Endothelial cell of umbilical vein (primary cell): ENCODE data around the gene ITPR1. TPM values are rescaled to one million over a fixed set of nuclear protein-coding genes. Genes with fewer than 3 reads are reported as not detected.

Experiments used
- BruUV-seq: library from RNA; stranded (reverse); fragments of 400-500 nt; replicated peaks from 2 replicates; lab custom pipeline; 2021; lab: Mats Ljungman, UMichigan
- CTCF ChIA-PET: fragments of 300-600, 350-600 bp; sonication (Branson Sonifier 250); formaldehyde crosslinking; loops from one replicate; lab custom pipeline; 2021; ENCODE audit warnings: antibody characterized with exemption, inconsistent platforms; lab: Charles Lee
- POLR2A ChIA-PET: fragments of 300-600, 350-600 bp; sonication (Branson Sonifier 250); formaldehyde crosslinking; loops from one replicate; lab custom pipeline; 2021; ENCODE audit warnings: antibody characterized with exemption, inconsistent platforms; lab: Charles Lee
- DNase-seq: peaks from one replicate; pipeline ENCODE4 v3.0.0-alpha.2; 2011; ENCODE audit warnings: low read depth, low spot score
- FAIRE-seq: peaks from 2 replicates; lab custom pipeline; 2011; peaks lifted over from hg19 to GRCh38; lab: Jason Lieb, UNC
- H2AFZ ChIP-seq: 2 replicates; pipeline ENCODE4 v1.6.0; 2012; ENCODE audit warnings: low read depth, low read length, control low read depth, inconsistent platforms
- H3K27ac ChIP-seq: 2 replicates; pipeline ENCODE4 v1.5.1; 2011; ENCODE audit warnings: low read depth, mild to moderate bottlenecking, control low read depth, low read length, moderate library complexity; ENCODE audit not compliant: insufficient read depth
- H3K27me3 ChIP-seq, 2 experiments: 2 replicates each; pipeline versions ENCODE4 v1.6.0 to v1.6.1; 2011; ENCODE audit warnings: low read length in 2 of 2, mixed read lengths in 1 of 2; ENCODE audit not compliant: control insufficient read depth in 2 of 2, insufficient read depth in 2 of 2
- H3K36me3 ChIP-seq, 2 experiments: 2 replicates in 1 of 2; 3 replicates in 1 of 2; pipeline ENCODE4 v1.5.1; 2011; ENCODE audit warnings: low read length in 2 of 2, mild to moderate bottlenecking in 1 of 2, moderate library complexity in 1 of 2; ENCODE audit not compliant: control insufficient read depth in 2 of 2, insufficient read depth in 2 of 2; ENCODE audit errors: extremely low read depth in 1 of 2
- H3K4me1 ChIP-seq: 3 replicates; pipeline ENCODE4 v1.5.1; 2011; ENCODE audit warnings: mild to moderate bottlenecking, low read length; ENCODE audit not compliant: control insufficient read depth, insufficient read depth; ENCODE audit errors: extremely low read depth
- H3K4me2 ChIP-seq: 2 replicates; pipeline ENCODE4 v1.6.1; 2011; ENCODE audit warnings: low read length, control low read depth, mixed read lengths; ENCODE audit not compliant: insufficient read depth
- H3K4me3 ChIP-seq, 3 experiments: fragments of 200-600 bp in 1 of 3; sonication (generic), shearing (Covaris generic) in 1 of 3; replicated peaks in 1 of 3; 2 replicates each; pipeline ENCODE4 v1.5.1; 2011 to 2016; ENCODE audit warnings: control low read depth in 3 of 3, low read length in 3 of 3, mild to moderate bottlenecking in 2 of 3, inconsistent platforms in 1 of 3, low read depth in 1 of 3, moderate library complexity in 1 of 3; ENCODE audit not compliant: insufficient read depth in 1 of 3
- H3K79me2 ChIP-seq: 2 replicates; pipeline ENCODE4 v1.6.0; 2012; ENCODE audit warnings: low read length, inconsistent platforms; ENCODE audit not compliant: control insufficient read depth, insufficient read depth
- H3K9ac ChIP-seq: replicated peaks from 2 replicates; pipeline ENCODE3; 2011; ENCODE audit warnings: low read length, control low read depth; ENCODE audit not compliant: insufficient read depth; ENCODE audit errors: extremely low read depth
- H3K9me1 ChIP-seq: replicated peaks from 3 replicates; pipeline ENCODE4 v1.6.0; 2011; ENCODE audit warnings: mild to moderate bottlenecking, low read length; ENCODE audit not compliant: control insufficient read depth, insufficient read depth; ENCODE audit errors: extremely low read depth
- H3K9me3 ChIP-seq: replicated peaks from 2 replicates; pipeline ENCODE4 v1.5.1; 2012; ENCODE audit warnings: low read length, inconsistent platforms; ENCODE audit not compliant: control insufficient read depth, insufficient read depth
- H4K20me1 ChIP-seq: replicated peaks from 2 replicates; pipeline ENCODE3; 2011; ENCODE audit warnings: mild to moderate bottlenecking, low read length; ENCODE audit not compliant: control insufficient read depth, insufficient read depth; ENCODE audit errors: extremely low read depth
- EZH2 ChIP-seq: IDR thresholded peaks from 2 replicates; pipeline ENCODE4 v1.6.1; 2012; ENCODE audit warnings: borderline replicate concordance, low read depth, mild to moderate bottlenecking, moderate library complexity, low read length, inconsistent platforms; ENCODE audit not compliant: severe bottlenecking
- FOS ChIP-seq: IDR thresholded peaks from 2 replicates; pipeline ENCODE4 v1.6.1; 2011; ENCODE audit warnings: mild to moderate bottlenecking, low read length, moderate library complexity, borderline replicate concordance; ENCODE audit not compliant: insufficient read depth
- GATA2 ChIP-seq: IDR thresholded peaks from 2 replicates; pipeline ENCODE4 v1.7.0; 2011; ENCODE audit warnings: low read depth, mild to moderate bottlenecking, moderate library complexity, mixed read lengths, low read length; ENCODE audit not compliant: insufficient read length, insufficient read depth
- JUN ChIP-seq: IDR thresholded peaks from 2 replicates; pipeline ENCODE4 v1.6.1; 2011; ENCODE audit warnings: borderline replicate concordance, low read depth; ENCODE audit not compliant: insufficient read length, insufficient read depth
- MYC ChIP-seq: IDR thresholded peaks from one replicate; pipeline ENCODE4 v1.6.1; 2011; ENCODE audit warnings: mild to moderate bottlenecking, low read depth, low read length
- POLR2A ChIP-seq: IDR thresholded peaks from 2 replicates; pipeline ENCODE4 v1.6.1; 2012; ENCODE audit warnings: low read depth, mild to moderate bottlenecking, control low read depth, low read length
- POLR2AphosphoS5 ChIP-seq: IDR thresholded peaks from 2 replicates; pipeline ENCODE4 v1.6.1; 2012; ENCODE audit warnings: low read depth, mild to moderate bottlenecking, control low read depth, low read length, moderate library complexity; ENCODE audit not compliant: insufficient read depth
- dilution Hi-C: fragments of 300-500 bp; cut with MboI; formaldehyde crosslinking; loops from one replicate; pipeline ENCODE4 v1.15.0; 2019; ENCODE audit warnings: low sequenced_read_pairs; ENCODE audit not compliant: extremely low pct_ligation_motif_present
- intact Hi-C: fragments of 100-400 bp; cut with micrococcal nuclease; formaldehyde crosslinking; loops from one replicate; pipeline ENCODE4 v1.10.0; 2022
- polyA plus RNA-seq, 4 experiments: library from polyadenylated mRNA; depleted of rRNA in 3 of 4; stranded (reverse) in 3 of 4; unstranded in 1 of 4; fragments of >200 nt; gene quantifications; 2 replicates each; pipeline versions ENCODE4 v1.2.1 to v1.2.3, GENCODE V29; 2011 to 2012; ENCODE audit warnings: missing spikeins in 1 of 4
- total RNA-seq: library from RNA; stranded (reverse); gene quantifications from 2 replicates; pipeline ENCODE4 v1.2.3, GENCODE V29; 2021
- TF ChIP-seq, protein P1 (sequence below): IDR thresholded peaks from 2 replicates; pipeline ENCODE4 v1.6.1; 2011; ENCODE audit not compliant: insufficient read depth, insufficient read length
- TF ChIP-seq, protein P2 (sequence below), 2 donors: IDR thresholded peaks; 1 replicate in 1 of 2; 2 replicates in 1 of 2; pipeline ENCODE4 v1.5.1; 2011; ENCODE audit warnings: low read length in 2 of 2, mild to moderate bottlenecking in 2 of 2, moderate library complexity in 2 of 2, control low read depth in 1 of 2, inconsistent platforms in 1 of 2, low read depth in 1 of 2; ENCODE audit not compliant: insufficient read depth in 1 of 2; ENCODE audit errors: extremely low read depth in 1 of 2

Gene ITPR1
- total and polyA plus RNA-seq, 2 donors (not counting 3 experiments of a cell fraction or from before 2014, with no cell fraction given): 5.1 to 16.1 TPM

- H3K4me3 ChIP-seq: no peak overlapping the region
- no peaks in the 10 kb centered on the region for H3K9me1 ChIP-seq
- no peak overlapping the region for H3K9ac ChIP-seq
- no peak overlapping the region for H3K4me2 ChIP-seq
- no peak for DNase-seq
- no TSS peak for BruUV-seq
- CTCF ChIA-PET: interaction anchor here (0.7 to 1.5 kb wide), 2 partner anchors 10 to 50 kb away, joined by 3 read pairs; no protein-coding TSS in a partner anchor
- H3K9me3 ChIP-seq: no peaks in the 10 kb centered on the region
- POLR2A ChIA-PET: no interaction called here
- H4K20me1 ChIP-seq: no peaks in the 10 kb centered on the region
- H2AFZ ChIP-seq: no peak overlapping the region
- no peak overlapping the region for H3K27ac ChIP-seq
- intact Hi-C loops (no loop called here), dilution Hi-C loops (no loop called here)
- H3K36me3 ChIP-seq: no peaks in the 10 kb centered on the region
- H3K27me3 ChIP-seq: no peaks in the 10 kb centered on the region
- peaks cover 2% of the 10 kb centered on the region for H3K4me1 ChIP-seq
- no peak for FAIRE-seq
- TF ChIP-seq, protein P1, sequence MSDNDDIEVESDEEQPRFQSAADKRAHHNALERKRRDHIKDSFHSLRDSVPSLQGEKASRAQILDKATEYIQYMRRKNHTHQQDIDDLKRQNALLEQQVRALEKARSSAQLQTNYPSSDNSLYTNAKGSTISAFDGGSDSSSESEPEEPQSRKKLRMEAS: no peak
- TF ChIP-seq MYC (no peak), GATA2 (no peak), POLR2AphosphoS5 (no peak), JUN (no peak), EZH2 (no peak), FOS (no peak), POLR2A (no peak)
- TF ChIP-seq, protein P2, sequence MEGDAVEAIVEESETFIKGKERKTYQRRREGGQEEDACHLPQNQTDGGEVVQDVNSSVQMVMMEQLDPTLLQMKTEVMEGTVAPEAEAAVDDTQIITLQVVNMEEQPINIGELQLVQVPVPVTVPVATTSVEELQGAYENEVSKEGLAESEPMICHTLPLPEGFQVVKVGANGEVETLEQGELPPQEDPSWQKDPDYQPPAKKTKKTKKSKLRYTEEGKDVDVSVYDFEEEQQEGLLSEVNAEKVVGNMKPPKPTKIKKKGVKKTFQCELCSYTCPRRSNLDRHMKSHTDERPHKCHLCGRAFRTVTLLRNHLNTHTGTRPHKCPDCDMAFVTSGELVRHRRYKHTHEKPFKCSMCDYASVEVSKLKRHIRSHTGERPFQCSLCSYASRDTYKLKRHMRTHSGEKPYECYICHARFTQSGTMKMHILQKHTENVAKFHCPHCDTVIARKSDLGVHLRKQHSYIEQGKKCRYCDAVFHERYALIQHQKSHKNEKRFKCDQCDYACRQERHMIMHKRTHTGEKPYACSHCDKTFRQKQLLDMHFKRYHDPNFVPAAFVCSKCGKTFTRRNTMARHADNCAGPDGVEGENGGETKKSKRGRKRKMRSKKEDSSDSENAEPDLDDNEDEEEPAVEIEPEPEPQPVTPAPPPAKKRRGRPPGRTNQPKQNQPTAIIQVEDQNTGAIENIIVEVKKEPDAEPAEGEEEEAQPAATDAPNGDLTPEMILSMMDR (IDR thresholded peaks at IDR 0.05; ENCODE audit: extremely low read depth in 1 of 2, insufficient read depth in 1 of 2, low read depth in 1 of 2, low read length in 2 of 2): no peak
- no peaks in the 10 kb centered on the region for H3K79me2 ChIP-seq
Observed at GRCh38 chr3:4547799-4548198, 54.7 kb downstream of the ITPR1 start.
